Keratinocyte (primary cell): ENCODE results near the gene LRIG1.

Experiments
- CTCF ChIP-seq, 3 experiments: IDR thresholded peaks in 1 of 3; conservative IDR thresholded peaks in 1 of 3; optimal IDR thresholded peaks in 1 of 3; 2 replicates in 2 of 3; 3 replicates in 1 of 3; pipeline versions ENCODE3 to v1.5.1; 2011; ENCODE audit warnings: low read length in 3 of 3, mild to moderate bottlenecking in 3 of 3, moderate library complexity in 2 of 3, control low read depth in 1 of 3, inconsistent platforms in 1 of 3; ENCODE audit not compliant: insufficient read depth in 2 of 3; ENCODE audit errors: extremely low read depth in 1 of 3
- EZH2 ChIP-seq: IDR thresholded peaks from one replicate; pipeline ENCODE4 v1.6.1; 2012; ENCODE audit warnings: inconsistent platforms, mild to moderate bottlenecking, low read length, moderate library complexity

- no peak for TF ChIP-seq CTCF (optimal IDR thresholded peaks at IDR 0.05 in 1 of 3, IDR thresholded peaks at IDR 0.05 in 1 of 3, conservative IDR thresholded peaks at IDR 0.05 in 1 of 3; ENCODE audit: extremely low read depth in 1 of 3, insufficient read depth in 2 of 3, low read length in 3 of 3)
- no peak for TF ChIP-seq EZH2
Observed at GRCh38 chr3:66472313-66473134, 28.3 kb downstream of the LRIG1 start.
